ENCODE data around the gene RHOT2. TPM values are rescaled to one million over a fixed set of nuclear protein-coding genes. Genes with fewer than 3 reads are reported as not detected.

RHOT2 gene
- total and polyA plus RNA-seq, 2 experiments from 2014 or later, result 129 to 163 TPM

GRCh38 chr16:667113-667779 lies 686 bp upstream of the RHOT2 start (continued):
- no peak for TF ChIP-seq EZH2phosphoT487 (IDR thresholded peaks at IDR 0.05; ENCODE audit: unreplicated experiment)

- H3K4me3 Mint-ChIP-seq, result peak overlapping the region; percentile 71
- H3K36me3 ChIP-seq (ENCODE audit: insufficient read depth), result peaks cover 11% of the 10 kb centered on the region; the same call in 1 of the 2 replicates
- H3K4me1 Mint-ChIP-seq, result no peaks in the 10 kb centered on the region
- ATAC-seq, result peak; percentile 12
- no peaks in the 10 kb centered on the region for H3K27me3 ChIP-seq (ENCODE audit: insufficient read depth)
- no peak for TF ChIP-seq EZH2 (IDR thresholded peaks at IDR 0.05; ENCODE audit: low read depth, unreplicated experiment)
- TF ChIP-seq REST (IDR thresholded peaks at IDR 0.05; ENCODE audit: unreplicated experiment), result no peak
- no peak for TF ChIP-seq EZH2phosphoT487 (IDR thresholded peaks at IDR 0.05; ENCODE audit: unreplicated experiment)
- no peak for TF ChIP-seq NANOG (IDR thresholded peaks at IDR 0.05; ENCODE audit: borderline replicate concordance)
- H3K4me3 ChIP-seq, result peak overlapping the region; percentile 91
- H3K79me2 ChIP-seq (replicated peaks; ENCODE audit: insufficient read depth), result peaks cover 16% of the 10 kb centered on the region
- no peak for DNase-seq (ENCODE audit: low spot score)
- no peak overlapping the region for H2AFZ ChIP-seq
- H3K36me3 Mint-ChIP-seq (ENCODE audit: low read depth), result peaks cover 24% of the 10 kb centered on the region
- peaks cover 9% of the 10 kb centered on the region; the same call in 1 of the 2 replicates for H3F3A ChIP-seq (replicated peaks; ENCODE audit: low read depth)
- H4K20me1 ChIP-seq (replicated peaks; ENCODE audit: insufficient read depth), result peaks cover 3% of the 10 kb centered on the region
- no peaks in the 10 kb centered on the region for H3K9me2 ChIP-seq (ENCODE audit: insufficient read depth)
- H3K27me3 Mint-ChIP-seq (ENCODE audit: insufficient read depth, low read depth, poor library complexity), result peaks cover 2% of the 10 kb centered on the region
- peak overlapping the region; percentile 88 for H3K4me2 ChIP-seq
- H3K4me1 ChIP-seq (ENCODE audit: insufficient read depth), result no peaks in the 10 kb centered on the region
- no peak overlapping the region for H3K27ac ChIP-seq (ENCODE audit: low read depth)
- H3K27ac Mint-ChIP-seq, result no peak overlapping the region
- H3K9me3 Mint-ChIP-seq, result no peaks in the 10 kb centered on the region; the same call in 2 of the 3 replicates
Observed at GRCh38 chr16:668519-669171, 713 bp downstream of the RHOT2 start.

- ATAC-seq (no peak), DNase-seq (ENCODE audit: low spot score) (no peak)
- Histone ChIP-seq H3F3A (replicated peaks; ENCODE audit: low read depth) (peaks cover 16% of the 10 kb centered on the region; the same call in 1 of the 2 replicates), H3K4me2 (no peak overlapping the region), H3K27ac (ENCODE audit: low read depth) (no peak overlapping the region), H3K4me1 (ENCODE audit: insufficient read depth) (no peaks in the 10 kb centered on the region), H3K4me3 (no peak overlapping the region), H3K9me2 (ENCODE audit: insufficient read depth) (no peaks in the 10 kb centered on the region), H2AFZ (no peak overlapping the region), H4K20me1 (replicated peaks; ENCODE audit: insufficient read depth) (peaks cover 3% of the 10 kb centered on the region), H3K79me2 (replicated peaks; ENCODE audit: insufficient read depth) (peaks cover 16% of the 10 kb centered on the region), H3K27me3 (ENCODE audit: insufficient read depth) (no peaks in the 10 kb centered on the region), H3K36me3 (ENCODE audit: insufficient read depth) (peaks cover 11% of the 10 kb centered on the region; the same call in 1 of the 2 replicates)
- Mint-ChIP-seq H3K36me3 (ENCODE audit: low read depth) (peaks cover 21% of the 10 kb centered on the region), H3K27ac (no peak overlapping the region), H3K27me3 (ENCODE audit: insufficient read depth, low read depth, poor library complexity) (peaks cover 2% of the 10 kb centered on the region), H3K4me1 (peaks cover under 1% of the 10 kb centered on the region; the same call in 1 of the 3 replicates), H3K9me3 (no peaks in the 10 kb centered on the region; the same call in 2 of the 3 replicates), H3K4me3 (peak overlapping the region; percentile 71; the same call in 2 of the 3 replicates)
- TF ChIP-seq EZH2 (IDR thresholded peaks at IDR 0.05; ENCODE audit: low read depth, unreplicated experiment) (no peak), REST (IDR thresholded peaks at IDR 0.05; ENCODE audit: unreplicated experiment) (no peak)
Observed at GRCh38 chr16:669666-670065, 1.7 kb downstream of the RHOT2 start.
